H1 (cell line): ENCODE measurements around the gene LECT2. TPM values are rescaled to one million over a fixed set of nuclear protein-coding genes. Genes with fewer than 3 reads are reported as not detected.

Experiments used
- CTCF ChIA-PET: fragments of 300-600 bp; sonication (Branson Sonifier 250); formaldehyde crosslinking; loops from one replicate; lab custom pipeline; 2021; ENCODE audit not compliant: partially characterized antibody; lab: Charles Lee
- POLR2A ChIA-PET: fragments of 300-600 bp; sonication (Branson Sonifier 250); formaldehyde crosslinking; loops from one replicate; lab custom pipeline; 2021; ENCODE audit warnings: inconsistent platforms; ENCODE audit not compliant: partially characterized antibody; lab: Charles Lee
- DNase-seq, 2 experiments: peaks; one replicate each; pipeline versions ENCODE4 v3.0.0 to v3.0.0-alpha.2; 2010 to 2022; ENCODE audit warnings: low spot score in 2 of 2, low read depth in 1 of 2, mixed read lengths in 1 of 2
- FAIRE-seq: peaks from 2 replicates; lab custom pipeline; 2011; peaks lifted over from hg19 to GRCh38; lab: Jason Lieb, UNC
- H2AFZ ChIP-seq: 2 replicates; pipeline ENCODE4 v1.8.1; 2012; ENCODE audit warnings: low read length, inconsistent platforms
- H2AK5ac ChIP-seq: 2 replicates; pipeline ENCODE4 v1.6.1; 2013; ENCODE audit warnings: low read depth, low read length
- H2BK120ac ChIP-seq: replicated peaks from 2 replicates; pipeline ENCODE3; 2013; ENCODE audit warnings: low read depth, low read length, inconsistent platforms
- H2BK12ac ChIP-seq: 2 replicates; pipeline ENCODE4 v1.6.1; 2013; ENCODE audit warnings: low read depth, low read length
- H2BK15ac ChIP-seq: 2 replicates; pipeline ENCODE4 v1.6.1; 2013; ENCODE audit warnings: low read length
- H2BK20ac ChIP-seq: 2 replicates; pipeline ENCODE4 v1.6.1; 2013; ENCODE audit warnings: low read length
- H2BK5ac ChIP-seq: 2 replicates; pipeline ENCODE4 v1.6.1; 2013; ENCODE audit warnings: low read depth, low read length
- H3K14ac ChIP-seq: 2 replicates; pipeline ENCODE4 v1.6.1; 2013; ENCODE audit warnings: inconsistent platforms; ENCODE audit not compliant: insufficient read length
- H3K18ac ChIP-seq: 2 replicates; pipeline ENCODE4 v1.6.1; 2013; ENCODE audit warnings: low read length; ENCODE audit errors: extremely low read depth
- H3K23ac ChIP-seq: 2 replicates; pipeline ENCODE4 v1.6.1; 2013; ENCODE audit warnings: inconsistent platforms; ENCODE audit not compliant: insufficient read length
- H3K23me2 ChIP-seq: 2 replicates; pipeline ENCODE4 v1.6.1; 2013; ENCODE audit warnings: low read depth, low read length
- H3K27ac ChIP-seq: 2 replicates; pipeline ENCODE4 v1.6.1; 2011; ENCODE audit warnings: low read depth, low read length, inconsistent platforms
- H3K27me3 ChIP-seq, 4 experiments: replicated peaks in 1 of 4; 1 replicate in 1 of 4; 2 replicates in 3 of 4; pipeline versions ENCODE4 v1.6.1 to v1.8.1; 2011 to 2013; ENCODE audit warnings: low read length in 3 of 4, mild to moderate bottlenecking in 3 of 4, inconsistent platforms in 2 of 4, mixed read lengths in 2 of 4, moderate library complexity in 1 of 4; ENCODE audit not compliant: control insufficient read depth in 3 of 4, insufficient read depth in 3 of 4; ENCODE audit errors: extremely low read depth in 1 of 4
- H3K36me3 ChIP-seq, 4 experiments: 2 replicates each; pipeline versions ENCODE4 v1.6.1 to v1.8.1; 2011 to 2013; ENCODE audit warnings: mild to moderate bottlenecking in 4 of 4, low read length in 3 of 4, moderate library complexity in 2 of 4, control low read depth in 1 of 4, inconsistent platforms in 1 of 4; ENCODE audit not compliant: insufficient read depth in 4 of 4, control insufficient read depth in 2 of 4
- H3K4ac ChIP-seq: replicated peaks from 2 replicates; pipeline ENCODE3; 2013; ENCODE audit warnings: low read length, low read depth, mixed read lengths, inconsistent platforms; ENCODE audit not compliant: insufficient read length
- H3K4me1 ChIP-seq, 4 experiments: replicated peaks in 1 of 4; 1 replicate in 1 of 4; 2 replicates in 3 of 4; pipeline versions ENCODE4 v1.6.1 to v1.8.1; 2011 to 2013; ENCODE audit warnings: low read length in 3 of 4, inconsistent platforms in 2 of 4, mixed read lengths in 1 of 4; ENCODE audit not compliant: insufficient read depth in 4 of 4, control insufficient read depth in 3 of 4
- H3K4me2 ChIP-seq, 2 experiments: 2 replicates each; pipeline versions ENCODE4 v1.6.1 to v1.8.1; 2011 to 2013; ENCODE audit warnings: low read depth in 2 of 2, low read length in 2 of 2, control low read depth in 1 of 2, inconsistent platforms in 1 of 2, mild to moderate bottlenecking in 1 of 2; ENCODE audit not compliant: insufficient read depth in 1 of 2
- H3K4me3 ChIP-seq, 4 experiments: fragments of 200-600, 300-600 bp in 1 of 4; sonication (generic), shearing (Covaris generic), sonication (Bioruptor Twin) in 1 of 4; 2 replicates each; pipeline versions ENCODE4 v1.5.1 to v1.8.1; 2011 to 2016; ENCODE audit warnings: low read length in 4 of 4, low read depth in 3 of 4, control low read depth in 2 of 4, inconsistent platforms in 2 of 4, mild to moderate bottlenecking in 2 of 4, mixed read lengths in 1 of 4, moderate library complexity in 1 of 4; ENCODE audit not compliant: insufficient read depth in 2 of 4; ENCODE audit errors: extremely low read depth in 1 of 4
- H3K56ac ChIP-seq: replicated peaks from 2 replicates; pipeline ENCODE3; 2013; ENCODE audit warnings: low read depth, mild to moderate bottlenecking, mixed read lengths, low read length, inconsistent platforms; ENCODE audit not compliant: insufficient read length
- H3K79me1 ChIP-seq: 2 replicates; pipeline ENCODE4 v1.6.1; 2013; ENCODE audit warnings: low read depth, low read length, control low read depth
- H3K79me2 ChIP-seq, 2 experiments: 2 replicates each; pipeline versions ENCODE4 v1.6.1 to v1.8.1; 2012 to 2013; ENCODE audit warnings: low read length in 2 of 2, mild to moderate bottlenecking in 2 of 2, inconsistent platforms in 1 of 2; ENCODE audit not compliant: insufficient read depth in 2 of 2, control insufficient read depth in 1 of 2
- H3K9ac ChIP-seq, 4 experiments: replicated peaks in 1 of 4; 1 replicate in 1 of 4; 2 replicates in 3 of 4; pipeline versions ENCODE4 v1.6.1 to v1.8.1; 2011 to 2013; ENCODE audit warnings: low read depth in 3 of 4, low read length in 3 of 4, control low read depth in 2 of 4, mild to moderate bottlenecking in 2 of 4, moderate library complexity in 2 of 4, inconsistent platforms in 1 of 4; ENCODE audit errors: extremely low read depth in 1 of 4
- H3K9me3 ChIP-seq, 2 experiments: 2 replicates each; pipeline versions ENCODE4 v1.6.1 to v1.8.1; 2012 to 2013; ENCODE audit warnings: mild to moderate bottlenecking in 2 of 2, moderate library complexity in 2 of 2, control low read depth in 1 of 2, inconsistent platforms in 1 of 2, low read depth in 1 of 2, low read length in 1 of 2, mixed read lengths in 1 of 2; ENCODE audit not compliant: insufficient read depth in 2 of 2
- H4K20me1 ChIP-seq, 2 experiments: replicated peaks in 1 of 2; 2 replicates each; pipeline versions ENCODE3 to v1.8.1; 2011 to 2013; ENCODE audit warnings: inconsistent platforms in 2 of 2, low read length in 2 of 2, mild to moderate bottlenecking in 1 of 2; ENCODE audit not compliant: insufficient read depth in 2 of 2, control insufficient read depth in 1 of 2
- H4K5ac ChIP-seq: 2 replicates; pipeline ENCODE4 v1.6.1; 2013; ENCODE audit warnings: low read length, low read depth, mixed read lengths, inconsistent platforms; ENCODE audit not compliant: insufficient read length
- H4K8ac ChIP-seq: 2 replicates; pipeline ENCODE4 v1.8.0; 2013; ENCODE audit warnings: mild to moderate bottlenecking, moderate library complexity, low read length, inconsistent platforms; ENCODE audit not compliant: insufficient read depth; ENCODE audit errors: extremely low read depth
- H4K91ac ChIP-seq: replicated peaks from 2 replicates; pipeline ENCODE3; 2013; ENCODE audit warnings: low read length, mixed read lengths, inconsistent platforms; ENCODE audit not compliant: insufficient read length
- POU5F1 ChIP-seq: IDR thresholded peaks from 2 replicates; pipeline ENCODE4 v1.6.1; 2011; ENCODE audit warnings: low read depth, mild to moderate bottlenecking, low read length, moderate library complexity
- RFX5 ChIP-seq: IDR thresholded peaks from 2 replicates; pipeline ENCODE4 v1.6.1; 2011; ENCODE audit warnings: low read depth, low read length, improper control_type of control experiment, borderline replicate concordance
- SP1 ChIP-seq: IDR thresholded peaks from 2 replicates; pipeline ENCODE4 v1.6.1; 2011; ENCODE audit warnings: low read depth, low read length
- SUZ12 ChIP-seq: fragments of 200-600 bp; sonication (generic); IDR thresholded peaks from 2 replicates; pipeline ENCODE4 v1.6.1; 2012; ENCODE audit warnings: mild to moderate bottlenecking, inconsistent platforms, low read length, moderate library complexity, mixed read lengths
- WGBS, 2 experiments: shearing (Covaris generic) in 1 of 2; methylation state at CpG; one replicate each; pipeline versions ENCODE4 v1.1.6 to v1.1.7; 2013 to 2015; ENCODE audit warnings: low lambda C conversion rate in 2 of 2, mixed read lengths in 2 of 2, inconsistent platforms in 1 of 2, low coverage in 1 of 2, missing lambda C conversion rate in 1 of 2; ENCODE audit not compliant: insufficient replicate concordance in 2 of 2, insufficient coverage in 1 of 2, insufficient read length in 1 of 2; ENCODE audit errors: extremely low coverage in 1 of 2, missing lambda C conversion rate in 1 of 2; 5-methylcytosine and 5-hydroxymethylcytosine counted together
- polyA plus RNA-seq, 7 experiments: library from polyadenylated mRNA; depleted of rRNA in 3 of 7; stranded (reverse) in 5 of 7; unstranded in 2 of 7; fragments of >200 nt in 5 of 7; fragments of 200-250 nt in 2 of 7; gene quantifications; 1 replicate in 5 of 7; 2 replicates in 1 of 7; 4 replicates in 1 of 7; pipeline versions ENCODE4 v1.2.1 to v1.2.3, GENCODE V29; 2011 to 2013; ENCODE audit warnings: missing spikeins in 2 of 7, mixed read lengths in 2 of 7
- total RNA-seq: library from RNA; stranded (reverse); fragmentation: NEBNext Ultra II Directional; extraction: Animal tissue kit (Norgen Biotek cat#: 25700); gene quantifications from 2 replicates; pipeline ENCODE4 v1.2.1, GENCODE V29; 2021

The LECT2 gene
- total and polyA plus RNA-seq, 2 of the 8 experiments (the other 6 are each of a cell fraction or from before 2014, with no cell fraction given) = not detected

- Histone ChIP-seq H3K79me1 (no peaks in the 10 kb centered on the region), H2AFZ (no peak overlapping the region), H3K36me3 (no peaks in the 10 kb centered on the region), H2BK120ac (no peak overlapping the region), H2BK12ac (no peak overlapping the region), H2BK15ac (no peak overlapping the region), H2BK20ac (no peak overlapping the region), H4K20me1 (peaks cover 0 to 3% of the 10 kb centered on the region in 2 experiments), H3K14ac (no peak overlapping the region), H3K56ac (no peak overlapping the region)
- WGBS, 2 experiments = 89% methylated on average over 3 of the region's 3 CpGs; no CpG with 5 or more reads in 1 of the 2 experiments
- TF ChIP-seq SP1 = no peak
- no peak for TF ChIP-seq SUZ12
- TF ChIP-seq RFX5 = no peak
- no peak for TF ChIP-seq POU5F1
- TF ChIP-seq, all 59 proteins: peak for 0
- H3K18ac ChIP-seq = no peak overlapping the region
- CTCF ChIA-PET = no interaction called here
- H3K79me2 ChIP-seq = no peaks in the 10 kb centered on the region
- no peak for DNase-seq
- H3K9ac ChIP-seq = no peak overlapping the region
- H2AK5ac ChIP-seq = no peak overlapping the region
- no peak overlapping the region for H3K4me3 ChIP-seq
- POLR2A ChIA-PET = no interaction called here
- no peaks in the 10 kb centered on the region; a peak in 1 of 7 replicates for H3K4me1 ChIP-seq
- H3K4me2 ChIP-seq = no peak overlapping the region
- FAIRE-seq = no peak
- no peaks in the 10 kb centered on the region for H3K9me3 ChIP-seq
- H3K27me3 ChIP-seq = peaks cover 10 to 31% (median 26%) of the 10 kb centered on the region in 4 experiments
- no peak overlapping the region for H4K8ac ChIP-seq
- no peak overlapping the region for H2BK5ac ChIP-seq
- no peak overlapping the region for H3K4ac ChIP-seq
- no peak overlapping the region for H3K23ac ChIP-seq
- H3K27ac ChIP-seq = no peak overlapping the region
- no peak overlapping the region for H4K5ac ChIP-seq
- no peak overlapping the region for H4K91ac ChIP-seq
- H3K23me2 ChIP-seq = peaks cover 3% of the 10 kb centered on the region; the same call in 1 of the 2 replicates
Observed at GRCh38 chr5:135934939-135935338, 19.8 kb downstream of the LECT2 start.
